OCI-LY7 (cell line): ENCODE data around the gene FOXD2. TPM values are rescaled to one million over a fixed set of nuclear protein-coding genes. Genes with fewer than 3 reads are reported as not detected.

Experiments
- BruUV-seq: library from RNA; stranded (reverse); fragments of 400-500 nt; replicated peaks from 2 replicates; lab custom pipeline; 2021; lab: Mats Ljungman, UMichigan
- CTCF ChIA-PET: fragments of 300-600 bp; sonication (Branson Sonifier 250); formaldehyde crosslinking; loops from one replicate; lab custom pipeline; 2022; ENCODE audit warnings: antibody characterized with exemption; ENCODE audit not compliant: unreplicated experiment; lab: Charles Lee
- POLR2A ChIA-PET: fragments of 300-600 bp; sonication (Branson Sonifier 250); formaldehyde crosslinking; loops from one replicate; lab custom pipeline; 2022; ENCODE audit warnings: antibody characterized with exemption; lab: Charles Lee
- DNase-seq: peaks from one replicate; pipeline ENCODE4 v3.0.0-alpha.2; 2015; ENCODE audit warnings: low spot score
- H2AFZ ChIP-seq: fragments of 200-600 bp; sonication (generic), shearing (Covaris generic); 2 replicates; pipeline ENCODE4 v1.6.1; 2014; ENCODE audit warnings: mild to moderate bottlenecking, antibody characterized with exemption, low read length, moderate library complexity
- H3K27ac ChIP-seq: fragments of 200-600 bp; sonication (generic); 2 replicates; pipeline ENCODE4 v1.5.1; 2014; ENCODE audit warnings: mixed run types, low read depth, mild to moderate bottlenecking, moderate library complexity, low read length, inconsistent platforms; ENCODE audit not compliant: poor library complexity, severe bottlenecking
- H3K36me3 ChIP-seq: fragments of 200-600 bp; sonication (generic); 2 replicates; pipeline ENCODE4 v1.6.1; 2014; ENCODE audit warnings: mild to moderate bottlenecking, antibody characterized with exemption, low read length, moderate library complexity, mixed read lengths; ENCODE audit not compliant: insufficient read depth
- H3K4me1 ChIP-seq: fragments of 200-600 bp; sonication (generic); 2 replicates; pipeline ENCODE4 v1.5.1; 2014; ENCODE audit warnings: mild to moderate bottlenecking, low read length; ENCODE audit not compliant: insufficient read depth, poor library complexity, severe bottlenecking
- H3K4me2 ChIP-seq: fragments of 200-600 bp; sonication (generic); 2 replicates; pipeline ENCODE4 v1.6.1; 2014; ENCODE audit warnings: mild to moderate bottlenecking, low read length
- H3K4me3 ChIP-seq: fragments of 200-600 bp; sonication (generic); 2 replicates; pipeline ENCODE4 v1.5.1; 2014; ENCODE audit warnings: mild to moderate bottlenecking, low read depth, low read length; ENCODE audit not compliant: poor library complexity, severe bottlenecking
- H3K79me2 ChIP-seq: fragments of 200-600 bp; sonication (generic); 2 replicates; pipeline ENCODE4 v1.6.1; 2016; ENCODE audit warnings: low read depth, mild to moderate bottlenecking, low read length, moderate library complexity, mixed read lengths; ENCODE audit not compliant: insufficient read depth
- H3K9me2 ChIP-seq: fragments of 200-600 bp; sonication (generic); 2 replicates; pipeline ENCODE4 v1.6.1; 2016; ENCODE audit warnings: mild to moderate bottlenecking, low read length, mixed read lengths; ENCODE audit not compliant: insufficient read depth
- H3K9me3 ChIP-seq: fragments of 200-600 bp; sonication (generic); 2 replicates; pipeline ENCODE4 v1.6.1; 2014; ENCODE audit warnings: mild to moderate bottlenecking, mixed run types, low read length, mixed read lengths
- H4K20me1 ChIP-seq: fragments of 200-600 bp; sonication (generic); 2 replicates; pipeline ENCODE4 v1.6.1; 2014; ENCODE audit warnings: mild to moderate bottlenecking, antibody characterized with exemption, low read length, moderate library complexity, mixed read lengths; ENCODE audit not compliant: insufficient read depth
- EZH2phosphoT487 ChIP-seq: fragments of 200-600 bp; sonication (generic); IDR thresholded peaks from 2 replicates; pipeline ENCODE4 v1.6.1; 2018; ENCODE audit warnings: low read depth, borderline replicate concordance, mild to moderate bottlenecking, mixed run types, antibody characterized with exemption, low read length, moderate library complexity, mixed read lengths
- intact Hi-C: fragments of 100-400 bp; cut with micrococcal nuclease; formaldehyde crosslinking; loops from one replicate; pipeline ENCODE4 v1.10.0; 2022; ENCODE audit not compliant: unreplicated experiment
- total RNA-seq, 2 experiments: library from RNA; depleted of rRNA in 1 of 2; stranded (reverse); fragments of >200 nt in 1 of 2; shearing (Covaris generic) in 1 of 2; gene quantifications; 2 replicates each; pipeline ENCODE4 v1.2.3, GENCODE V29; 2014 to 2022
- TF ChIP-seq, protein P1 (sequence below): fragments of 200-600 bp; sonication (generic); conservative IDR thresholded peaks from 2 replicates; pipeline ENCODE4 v1.5.1; 2014; ENCODE audit warnings: mild to moderate bottlenecking, antibody characterized with exemption, low read length, moderate library complexity, mixed read lengths

The FOXD2 gene
- total RNA-seq, 2 experiments from 2014 or later: 0.49 to 0.76 TPM

GRCh38 chr1:47415728-47416318 is 22.0 kb upstream of the FOXD2 start, which contains the start of gene FOXE3:
TSS of gene FOXE3 (plus strand) at chr1:47416285. CDS start at chr1:47416316, 31 bp downstream.
- POLR2A ChIA-PET: no interaction called here
- H3K4me1 ChIP-seq: no peaks in the 10 kb centered on the region
- H3K9me2 ChIP-seq: no peaks in the 10 kb centered on the region
- H4K20me1 ChIP-seq: no peaks in the 10 kb centered on the region
- no peak within 1 kb of the TSS for H2AFZ ChIP-seq
- intact Hi-C loops: no loop called here
- CTCF ChIA-PET: no interaction called here
- no peak within 1 kb of the TSS for H3K4me3 ChIP-seq
- H3K9me3 ChIP-seq: no peaks in the 10 kb centered on the region
- H3K36me3 ChIP-seq: no peaks in the 10 kb centered on the region
- no peak within 1 kb of the TSS for H3K4me2 ChIP-seq
- no peak within 1 kb of the TSS for H3K27ac ChIP-seq
- no peaks in the 10 kb centered on the region for H3K79me2 ChIP-seq
- no TSS peak for BruUV-seq
- no peak for TF ChIP-seq EZH2phosphoT487
- TF ChIP-seq, protein P1, sequence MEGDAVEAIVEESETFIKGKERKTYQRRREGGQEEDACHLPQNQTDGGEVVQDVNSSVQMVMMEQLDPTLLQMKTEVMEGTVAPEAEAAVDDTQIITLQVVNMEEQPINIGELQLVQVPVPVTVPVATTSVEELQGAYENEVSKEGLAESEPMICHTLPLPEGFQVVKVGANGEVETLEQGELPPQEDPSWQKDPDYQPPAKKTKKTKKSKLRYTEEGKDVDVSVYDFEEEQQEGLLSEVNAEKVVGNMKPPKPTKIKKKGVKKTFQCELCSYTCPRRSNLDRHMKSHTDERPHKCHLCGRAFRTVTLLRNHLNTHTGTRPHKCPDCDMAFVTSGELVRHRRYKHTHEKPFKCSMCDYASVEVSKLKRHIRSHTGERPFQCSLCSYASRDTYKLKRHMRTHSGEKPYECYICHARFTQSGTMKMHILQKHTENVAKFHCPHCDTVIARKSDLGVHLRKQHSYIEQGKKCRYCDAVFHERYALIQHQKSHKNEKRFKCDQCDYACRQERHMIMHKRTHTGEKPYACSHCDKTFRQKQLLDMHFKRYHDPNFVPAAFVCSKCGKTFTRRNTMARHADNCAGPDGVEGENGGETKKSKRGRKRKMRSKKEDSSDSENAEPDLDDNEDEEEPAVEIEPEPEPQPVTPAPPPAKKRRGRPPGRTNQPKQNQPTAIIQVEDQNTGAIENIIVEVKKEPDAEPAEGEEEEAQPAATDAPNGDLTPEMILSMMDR: no peak
- DNase-seq: no peak

GRCh38 chr1:47416319-47417169 is 21.3 kb upstream of the FOXD2 start:
- DNase-seq: no peak
- Histone ChIP-seq H3K4me3 (no peak overlapping the region), H2AFZ (no peak overlapping the region), H3K4me1 (no peaks in the 10 kb centered on the region), H3K9me2 (no peaks in the 10 kb centered on the region), H3K9me3 (no peaks in the 10 kb centered on the region), H3K36me3 (no peaks in the 10 kb centered on the region), H3K27ac (no peak overlapping the region), H4K20me1 (no peaks in the 10 kb centered on the region), H3K79me2 (no peaks in the 10 kb centered on the region), H3K4me2 (no peak overlapping the region)
- POLR2A ChIA-PET: no interaction called here
- no peak for TF ChIP-seq EZH2phosphoT487
- TF ChIP-seq, protein P1: no peak
- CTCF ChIA-PET: no interaction called here
- BruUV-seq: no TSS peak
- intact Hi-C loops: no loop called here
